H1 (cell line): ENCODE measurements around the gene HDAC8. TPM values are rescaled to one million over a fixed set of nuclear protein-coding genes. Genes with fewer than 3 reads are reported as not detected.

ENCODE experiments used
- CTCF ChIA-PET: fragments of 300-600 bp; sonication (Branson Sonifier 250); formaldehyde crosslinking; loops from one replicate; lab custom pipeline; 2021; ENCODE audit not compliant: partially characterized antibody; lab: Charles Lee
- POLR2A ChIA-PET: fragments of 300-600 bp; sonication (Branson Sonifier 250); formaldehyde crosslinking; loops from one replicate; lab custom pipeline; 2021; ENCODE audit warnings: inconsistent platforms; ENCODE audit not compliant: partially characterized antibody; lab: Charles Lee
- DNase-seq, 2 experiments: peaks; one replicate each; pipeline versions ENCODE4 v3.0.0 to v3.0.0-alpha.2; 2010 to 2022; ENCODE audit warnings: low spot score in 2 of 2, low read depth in 1 of 2, mixed read lengths in 1 of 2
- FAIRE-seq: peaks from 2 replicates; lab custom pipeline; 2011; peaks lifted over from hg19 to GRCh38; lab: Jason Lieb, UNC
- H2AFZ ChIP-seq: 2 replicates; pipeline ENCODE4 v1.8.1; 2012; ENCODE audit warnings: low read length, inconsistent platforms
- H2AK5ac ChIP-seq: 2 replicates; pipeline ENCODE4 v1.6.1; 2013; ENCODE audit warnings: low read depth, low read length
- H2BK120ac ChIP-seq: replicated peaks from 2 replicates; pipeline ENCODE3; 2013; ENCODE audit warnings: low read depth, low read length, inconsistent platforms
- H2BK12ac ChIP-seq: 2 replicates; pipeline ENCODE4 v1.6.1; 2013; ENCODE audit warnings: low read depth, low read length
- H2BK15ac ChIP-seq: 2 replicates; pipeline ENCODE4 v1.6.1; 2013; ENCODE audit warnings: low read length
- H2BK20ac ChIP-seq: 2 replicates; pipeline ENCODE4 v1.6.1; 2013; ENCODE audit warnings: low read length
- H2BK5ac ChIP-seq: 2 replicates; pipeline ENCODE4 v1.6.1; 2013; ENCODE audit warnings: low read depth, low read length
- H3K14ac ChIP-seq: 2 replicates; pipeline ENCODE4 v1.6.1; 2013; ENCODE audit warnings: inconsistent platforms; ENCODE audit not compliant: insufficient read length
- H3K18ac ChIP-seq: 2 replicates; pipeline ENCODE4 v1.6.1; 2013; ENCODE audit warnings: low read length; ENCODE audit errors: extremely low read depth
- H3K23ac ChIP-seq: 2 replicates; pipeline ENCODE4 v1.6.1; 2013; ENCODE audit warnings: inconsistent platforms; ENCODE audit not compliant: insufficient read length
- H3K23me2 ChIP-seq: 2 replicates; pipeline ENCODE4 v1.6.1; 2013; ENCODE audit warnings: low read depth, low read length
- H3K27ac ChIP-seq: 2 replicates; pipeline ENCODE4 v1.6.1; 2011; ENCODE audit warnings: low read depth, low read length, inconsistent platforms
- H3K27me3 ChIP-seq, 4 experiments: replicated peaks in 1 of 4; 1 replicate in 1 of 4; 2 replicates in 3 of 4; pipeline versions ENCODE4 v1.6.1 to v1.8.1; 2011 to 2013; ENCODE audit warnings: low read length in 3 of 4, mild to moderate bottlenecking in 3 of 4, inconsistent platforms in 2 of 4, mixed read lengths in 2 of 4, moderate library complexity in 1 of 4; ENCODE audit not compliant: control insufficient read depth in 3 of 4, insufficient read depth in 3 of 4; ENCODE audit errors: extremely low read depth in 1 of 4
- H3K36me3 ChIP-seq, 4 experiments: 2 replicates each; pipeline versions ENCODE4 v1.6.1 to v1.8.1; 2011 to 2013; ENCODE audit warnings: mild to moderate bottlenecking in 4 of 4, low read length in 3 of 4, moderate library complexity in 2 of 4, control low read depth in 1 of 4, inconsistent platforms in 1 of 4; ENCODE audit not compliant: insufficient read depth in 4 of 4, control insufficient read depth in 2 of 4
- H3K4ac ChIP-seq: replicated peaks from 2 replicates; pipeline ENCODE3; 2013; ENCODE audit warnings: low read length, low read depth, mixed read lengths, inconsistent platforms; ENCODE audit not compliant: insufficient read length
- H3K4me1 ChIP-seq, 4 experiments: replicated peaks in 1 of 4; 1 replicate in 1 of 4; 2 replicates in 3 of 4; pipeline versions ENCODE4 v1.6.1 to v1.8.1; 2011 to 2013; ENCODE audit warnings: low read length in 3 of 4, inconsistent platforms in 2 of 4, mixed read lengths in 1 of 4; ENCODE audit not compliant: insufficient read depth in 4 of 4, control insufficient read depth in 3 of 4
- H3K4me2 ChIP-seq, 2 experiments: 2 replicates each; pipeline versions ENCODE4 v1.6.1 to v1.8.1; 2011 to 2013; ENCODE audit warnings: low read depth in 2 of 2, low read length in 2 of 2, control low read depth in 1 of 2, inconsistent platforms in 1 of 2, mild to moderate bottlenecking in 1 of 2; ENCODE audit not compliant: insufficient read depth in 1 of 2
- H3K4me3 ChIP-seq, 4 experiments: fragments of 200-600, 300-600 bp in 1 of 4; sonication (generic), shearing (Covaris generic), sonication (Bioruptor Twin) in 1 of 4; 2 replicates each; pipeline versions ENCODE4 v1.5.1 to v1.8.1; 2011 to 2016; ENCODE audit warnings: low read length in 4 of 4, low read depth in 3 of 4, control low read depth in 2 of 4, inconsistent platforms in 2 of 4, mild to moderate bottlenecking in 2 of 4, mixed read lengths in 1 of 4, moderate library complexity in 1 of 4; ENCODE audit not compliant: insufficient read depth in 2 of 4; ENCODE audit errors: extremely low read depth in 1 of 4
- H3K56ac ChIP-seq: replicated peaks from 2 replicates; pipeline ENCODE3; 2013; ENCODE audit warnings: low read depth, mild to moderate bottlenecking, mixed read lengths, low read length, inconsistent platforms; ENCODE audit not compliant: insufficient read length
- H3K79me1 ChIP-seq: 2 replicates; pipeline ENCODE4 v1.6.1; 2013; ENCODE audit warnings: low read depth, low read length, control low read depth
- H3K79me2 ChIP-seq, 2 experiments: 2 replicates each; pipeline versions ENCODE4 v1.6.1 to v1.8.1; 2012 to 2013; ENCODE audit warnings: low read length in 2 of 2, mild to moderate bottlenecking in 2 of 2, inconsistent platforms in 1 of 2; ENCODE audit not compliant: insufficient read depth in 2 of 2, control insufficient read depth in 1 of 2
- H3K9ac ChIP-seq, 4 experiments: replicated peaks in 1 of 4; 1 replicate in 1 of 4; 2 replicates in 3 of 4; pipeline versions ENCODE4 v1.6.1 to v1.8.1; 2011 to 2013; ENCODE audit warnings: low read depth in 3 of 4, low read length in 3 of 4, control low read depth in 2 of 4, mild to moderate bottlenecking in 2 of 4, moderate library complexity in 2 of 4, inconsistent platforms in 1 of 4; ENCODE audit errors: extremely low read depth in 1 of 4
- H3K9me3 ChIP-seq, 2 experiments: 2 replicates each; pipeline versions ENCODE4 v1.6.1 to v1.8.1; 2012 to 2013; ENCODE audit warnings: mild to moderate bottlenecking in 2 of 2, moderate library complexity in 2 of 2, control low read depth in 1 of 2, inconsistent platforms in 1 of 2, low read depth in 1 of 2, low read length in 1 of 2, mixed read lengths in 1 of 2; ENCODE audit not compliant: insufficient read depth in 2 of 2
- H4K20me1 ChIP-seq, 2 experiments: replicated peaks in 1 of 2; 2 replicates each; pipeline versions ENCODE3 to v1.8.1; 2011 to 2013; ENCODE audit warnings: inconsistent platforms in 2 of 2, low read length in 2 of 2, mild to moderate bottlenecking in 1 of 2; ENCODE audit not compliant: insufficient read depth in 2 of 2, control insufficient read depth in 1 of 2
- H4K5ac ChIP-seq: 2 replicates; pipeline ENCODE4 v1.6.1; 2013; ENCODE audit warnings: low read length, low read depth, mixed read lengths, inconsistent platforms; ENCODE audit not compliant: insufficient read length
- H4K8ac ChIP-seq: 2 replicates; pipeline ENCODE4 v1.8.0; 2013; ENCODE audit warnings: mild to moderate bottlenecking, moderate library complexity, low read length, inconsistent platforms; ENCODE audit not compliant: insufficient read depth; ENCODE audit errors: extremely low read depth
- H4K91ac ChIP-seq: replicated peaks from 2 replicates; pipeline ENCODE3; 2013; ENCODE audit warnings: low read length, mixed read lengths, inconsistent platforms; ENCODE audit not compliant: insufficient read length
- SP2 ChIP-seq: IDR thresholded peaks from 2 replicates; pipeline ENCODE4 v1.6.1; 2012; ENCODE audit warnings: mild to moderate bottlenecking, low read length, inconsistent platforms
- YY1 ChIP-seq: IDR thresholded peaks from 2 replicates; pipeline ENCODE4 v1.6.1; 2011; ENCODE audit warnings: low read depth, mild to moderate bottlenecking, low read length
- WGBS, 2 experiments: shearing (Covaris generic) in 1 of 2; methylation state at CpG; one replicate each; pipeline versions ENCODE4 v1.1.6 to v1.1.7; 2013 to 2015; ENCODE audit warnings: low lambda C conversion rate in 2 of 2, mixed read lengths in 2 of 2, inconsistent platforms in 1 of 2, low coverage in 1 of 2, missing lambda C conversion rate in 1 of 2; ENCODE audit not compliant: insufficient replicate concordance in 2 of 2, insufficient coverage in 1 of 2, insufficient read length in 1 of 2; ENCODE audit errors: extremely low coverage in 1 of 2, missing lambda C conversion rate in 1 of 2; 5-methylcytosine and 5-hydroxymethylcytosine counted together
- polyA plus RNA-seq, 7 experiments: library from polyadenylated mRNA; depleted of rRNA in 3 of 7; stranded (reverse) in 5 of 7; unstranded in 2 of 7; fragments of >200 nt in 5 of 7; fragments of 200-250 nt in 2 of 7; gene quantifications; 1 replicate in 5 of 7; 2 replicates in 1 of 7; 4 replicates in 1 of 7; pipeline versions ENCODE4 v1.2.1 to v1.2.3, GENCODE V29; 2011 to 2013; ENCODE audit warnings: missing spikeins in 2 of 7, mixed read lengths in 2 of 7
- total RNA-seq: library from RNA; stranded (reverse); fragmentation: NEBNext Ultra II Directional; extraction: Animal tissue kit (Norgen Biotek cat#: 25700); gene quantifications from 2 replicates; pipeline ENCODE4 v1.2.1, GENCODE V29; 2021

The HDAC8 gene
- total and polyA plus RNA-seq, 2 of the 8 experiments (the other 6 are each of a cell fraction or from before 2014, with no cell fraction given): 9.7 to 20.3 TPM

- 100% methylated on average over 1 of the region's 1 CpG; no CpG with 5 or more reads in 1 of the 2 experiments for WGBS, 2 experiments
- H3K18ac ChIP-seq: no peak overlapping the region
- no peak overlapping the region for H4K91ac ChIP-seq
- H3K23me2 ChIP-seq: no peaks in the 10 kb centered on the region
- H3K4ac ChIP-seq: no peak overlapping the region
- H3K4me1 ChIP-seq: no peaks in the 10 kb centered on the region
- H3K79me2 ChIP-seq: no peaks in the 10 kb centered on the region
- H4K8ac ChIP-seq: no peak overlapping the region
- no peak overlapping the region for H2BK20ac ChIP-seq
- no peaks in the 10 kb centered on the region for H4K20me1 ChIP-seq
- no peak overlapping the region for H2AK5ac ChIP-seq
- H3K9ac ChIP-seq: no peak overlapping the region
- H2BK15ac ChIP-seq: no peak overlapping the region
- no peaks in the 10 kb centered on the region for H3K36me3 ChIP-seq
- no peak overlapping the region for H2BK120ac ChIP-seq
- no peak overlapping the region for H3K27ac ChIP-seq
- no peak overlapping the region for H2BK5ac ChIP-seq
- no peak overlapping the region for H3K4me2 ChIP-seq
- H3K56ac ChIP-seq: no peak overlapping the region
- DNase-seq: no peak
- ChIA-PET CTCF (interaction anchor here (0.9 to 1.7 kb wide), 4 partner anchors 85 to 400 kb away, joined by 3 to 4 read pairs (median 3); no protein-coding TSS in a partner anchor), POLR2A (interaction anchor here (1.3 to 1.7 kb wide), 2 partner anchors 19 to 20 kb away, joined by 3 to 5 read pairs; partner anchors contain the start of gene RPS4X)
- no peak overlapping the region for H4K5ac ChIP-seq
- no peaks in the 10 kb centered on the region for H3K9me3 ChIP-seq
- no peak overlapping the region for H3K14ac ChIP-seq
- H2AFZ ChIP-seq: no peak overlapping the region
- no peak for FAIRE-seq
- no peaks in the 10 kb centered on the region for H3K79me1 ChIP-seq
- H3K27me3 ChIP-seq: no peaks in the 10 kb centered on the region
- no peak overlapping the region for H3K4me3 ChIP-seq
- H2BK12ac ChIP-seq: no peak overlapping the region
- H3K23ac ChIP-seq: no peak overlapping the region
- TF ChIP-seq SP2: no peak
- TF ChIP-seq YY1: no peak
Observed at GRCh38 chrX:72296991-72297390, 275.7 kb downstream of the HDAC8 start.
